Colonic mucosa (tissue), 4 donors: ENCODE data around the gene CLASP1. TPM values are rescaled to one million over a fixed set of nuclear protein-coding genes. Genes with fewer than 3 reads are reported as not detected.

Source experiments
- DNase-seq: peaks from one replicate; pipeline ENCODE4 v3.0.0-alpha.2; 2020
- H3K27ac ChIP-seq: fragments of 200-600 bp; one replicate; pipeline ENCODE4 v1.8.0; 2021
- H3K27me3 ChIP-seq: fragments of 200-600 bp; one replicate; pipeline ENCODE4 v1.8.0; 2021
- H3K36me3 ChIP-seq: fragments of 200-600 bp; one replicate; pipeline ENCODE4 v1.8.0; 2021
- H3K4me1 ChIP-seq: fragments of 200-600 bp; one replicate; pipeline ENCODE4 v1.8.0; 2021; ENCODE audit warnings: mild to moderate bottlenecking
- H3K4me3 ChIP-seq: fragments of 200-600 bp; one replicate; pipeline ENCODE4 v1.8.0; 2021
- H3K9ac ChIP-seq, 2 donors: one replicate each; pipeline ENCODE4 v1.7.0; 2013; ENCODE audit warnings: control low read depth in 2 of 2, low read depth in 2 of 2, low read length in 2 of 2
- H3K9me3 ChIP-seq: fragments of 200-600 bp; one replicate; pipeline ENCODE4 v1.8.0; 2021
- intact Hi-C: fragments of 100-400 bp; cut with DNase I; formaldehyde crosslinking; loops from one replicate; pipeline ENCODE4 v1.14.1; 2022
- total RNA-seq, 2 donors: library from RNA; stranded (reverse); fragmentation: NEBNext Ultra II Directional in 1 of 2; extraction: Animal tissue kit (Norgen Biotek cat#: 25700) in 1 of 2; gene quantifications; one replicate each; pipeline ENCODE4 v1.2.1, GENCODE V29; 2021
- TF ChIP-seq, protein P1 (sequence below): fragments of 200-600 bp; IDR thresholded peaks from one replicate; pipeline ENCODE4 v1.8.0; 2022; ENCODE audit warnings: antibody characterized with exemption, mild to moderate bottlenecking
- donor health status: healthy.
- donor health status: DM: no; HTN: no; CAD: no.
- donor health status: DM: no; HTN: no; CAD: no.

The CLASP1 gene
- total RNA-seq, 2 donors from 2014 or later = 30.3 to 32.3 TPM

- TF ChIP-seq, protein P1, sequence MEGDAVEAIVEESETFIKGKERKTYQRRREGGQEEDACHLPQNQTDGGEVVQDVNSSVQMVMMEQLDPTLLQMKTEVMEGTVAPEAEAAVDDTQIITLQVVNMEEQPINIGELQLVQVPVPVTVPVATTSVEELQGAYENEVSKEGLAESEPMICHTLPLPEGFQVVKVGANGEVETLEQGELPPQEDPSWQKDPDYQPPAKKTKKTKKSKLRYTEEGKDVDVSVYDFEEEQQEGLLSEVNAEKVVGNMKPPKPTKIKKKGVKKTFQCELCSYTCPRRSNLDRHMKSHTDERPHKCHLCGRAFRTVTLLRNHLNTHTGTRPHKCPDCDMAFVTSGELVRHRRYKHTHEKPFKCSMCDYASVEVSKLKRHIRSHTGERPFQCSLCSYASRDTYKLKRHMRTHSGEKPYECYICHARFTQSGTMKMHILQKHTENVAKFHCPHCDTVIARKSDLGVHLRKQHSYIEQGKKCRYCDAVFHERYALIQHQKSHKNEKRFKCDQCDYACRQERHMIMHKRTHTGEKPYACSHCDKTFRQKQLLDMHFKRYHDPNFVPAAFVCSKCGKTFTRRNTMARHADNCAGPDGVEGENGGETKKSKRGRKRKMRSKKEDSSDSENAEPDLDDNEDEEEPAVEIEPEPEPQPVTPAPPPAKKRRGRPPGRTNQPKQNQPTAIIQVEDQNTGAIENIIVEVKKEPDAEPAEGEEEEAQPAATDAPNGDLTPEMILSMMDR = no peak
These were observed 40.9 kb downstream of the CLASP1 start for GRCh38 chr2:121608367-121608766.

DNA sequence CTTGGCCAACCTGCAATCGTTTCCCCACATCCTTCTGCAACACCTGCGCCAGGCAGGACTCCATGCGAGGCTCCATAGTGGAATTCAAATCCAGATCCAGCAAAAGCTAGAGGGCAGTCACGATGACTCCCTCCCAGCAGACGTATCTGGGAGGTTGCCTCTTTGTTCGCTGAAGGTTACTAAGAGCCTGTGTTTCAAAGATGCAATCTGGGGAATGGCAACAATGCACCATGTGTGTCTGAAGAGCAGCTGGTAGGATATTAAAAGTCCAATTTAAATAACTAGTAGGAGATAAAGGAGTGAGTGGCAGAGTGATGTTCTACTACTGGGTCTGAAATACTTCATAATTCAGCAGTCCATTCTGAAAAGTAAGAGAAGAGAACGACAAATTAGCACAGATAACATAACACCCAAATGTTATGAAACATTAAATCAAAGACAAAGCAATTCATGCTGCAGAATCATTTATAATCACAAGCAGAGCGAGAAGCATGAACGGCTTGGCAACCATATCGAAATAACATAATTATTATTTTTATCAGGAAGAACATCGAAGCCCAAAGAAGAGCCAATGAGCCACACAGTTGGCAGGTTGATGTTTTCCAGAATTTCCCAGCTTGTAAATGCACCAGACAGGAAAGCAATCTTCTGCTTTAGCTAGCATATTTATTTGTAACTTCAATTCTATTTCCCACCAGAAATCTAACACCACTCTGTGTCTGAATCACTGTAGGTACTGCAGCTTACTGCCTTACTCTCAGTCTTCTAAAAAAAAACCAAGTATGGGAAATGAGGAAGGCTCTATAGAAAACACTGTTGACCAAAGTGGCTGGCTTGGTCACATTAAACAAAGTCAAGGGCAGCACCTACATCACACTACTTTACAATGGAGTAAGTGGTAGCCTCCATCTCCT lies 43.2 kb downstream of the CLASP1 start:
- no peaks in the 10 kb centered on the region for H3K27me3 ChIP-seq
- H3K4me3 ChIP-seq = no peak overlapping the region
- no peaks in the 10 kb centered on the region for H3K36me3 ChIP-seq
- TF ChIP-seq, protein P1 = no peak
- no peaks in the 10 kb centered on the region for H3K9me3 ChIP-seq
- no peak overlapping the region for H3K27ac ChIP-seq
- DNase-seq = no peak
- intact Hi-C loops = no loop called here
- no peak overlapping the region for H3K9ac ChIP-seq
- no peaks in the 10 kb centered on the region for H3K4me1 ChIP-seq

More at GRCh38 chr2:121608367-121608766, 40.9 kb downstream of the CLASP1 start:
- Histone ChIP-seq H3K4me1 (no peaks in the 10 kb centered on the region), H3K4me3 (no peak overlapping the region), H3K27ac (no peak overlapping the region), H3K9ac (no peak overlapping the region), H3K36me3 (no peaks in the 10 kb centered on the region), H3K9me3 (no peaks in the 10 kb centered on the region), H3K27me3 (no peaks in the 10 kb centered on the region)
- intact Hi-C loops = no loop called here
- no peak for DNase-seq

DNA sequence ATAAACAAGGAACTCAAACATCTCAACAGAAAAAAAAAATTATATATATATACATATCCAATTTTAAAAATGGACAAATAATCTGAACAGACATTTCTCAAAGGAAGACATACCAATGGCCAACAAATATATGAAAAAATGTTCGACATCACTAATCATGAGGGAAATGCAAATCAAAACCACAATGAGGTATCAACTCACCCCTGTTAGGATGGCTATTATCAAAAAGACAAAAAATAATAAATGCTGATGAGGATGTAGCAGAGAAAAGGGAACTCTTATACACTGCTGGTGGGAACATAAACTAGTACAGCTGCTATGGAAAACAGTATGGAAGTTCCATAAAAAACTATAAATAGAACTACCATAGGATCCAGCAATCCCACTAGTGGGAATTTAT lies 46.1 kb downstream of the CLASP1 start:
- intact Hi-C loops = no loop called here
- Histone ChIP-seq H3K4me1 (no peaks in the 10 kb centered on the region), H3K27me3 (no peaks in the 10 kb centered on the region), H3K36me3 (no peaks in the 10 kb centered on the region), H3K9me3 (no peaks in the 10 kb centered on the region), H3K9ac (no peak overlapping the region), H3K27ac (no peak overlapping the region), H3K4me3 (no peak overlapping the region)
- TF ChIP-seq, protein P1 = no peak
- no peak for DNase-seq

DNA sequence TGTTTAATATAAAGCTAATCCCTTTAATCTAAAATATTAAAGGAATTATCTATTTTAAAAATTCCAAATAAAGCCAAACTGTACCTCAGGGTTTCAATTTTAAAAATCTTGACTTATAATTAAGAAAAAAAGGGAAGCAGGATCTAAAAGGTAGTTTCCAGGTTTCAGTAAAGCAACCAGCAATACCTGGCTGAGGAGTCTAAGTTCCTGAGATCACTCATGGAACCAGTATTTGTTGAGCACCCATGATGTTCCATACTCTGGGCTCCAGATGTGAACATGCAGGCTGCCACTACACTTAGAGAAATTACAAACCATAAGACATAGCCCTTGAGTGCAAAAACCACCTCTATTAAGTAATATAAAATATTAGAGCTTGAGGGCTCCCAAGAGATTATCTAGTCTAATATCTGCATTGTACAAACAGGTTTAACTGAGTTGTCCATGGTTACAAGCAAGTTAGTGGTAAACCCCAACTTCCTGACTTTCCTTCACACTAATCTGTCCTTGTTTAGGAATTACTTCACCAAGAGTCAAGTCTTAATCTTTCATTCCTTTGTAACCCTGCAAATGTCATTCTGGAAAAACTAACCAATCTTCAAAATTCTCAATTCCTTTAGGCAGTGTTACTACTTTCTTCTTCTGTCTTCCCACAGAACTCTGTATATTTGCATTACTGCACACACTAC lies 49.2 kb downstream of the CLASP1 start:
- intact Hi-C loops = loop anchor here (5.0 kb wide), 1 partner anchor 117 kb away; no protein-coding TSS in a partner anchor
- H3K27ac ChIP-seq = no peak overlapping the region
- no peaks in the 10 kb centered on the region for H3K9me3 ChIP-seq
- TF ChIP-seq, protein P1 = no peak
- H3K4me3 ChIP-seq = no peak overlapping the region
- no peak for DNase-seq
- H3K27me3 ChIP-seq = no peaks in the 10 kb centered on the region
- no peaks in the 10 kb centered on the region for H3K36me3 ChIP-seq
- no peaks in the 10 kb centered on the region for H3K4me1 ChIP-seq
- H3K9ac ChIP-seq = no peak overlapping the region

GRCh38 chr2:121598087-121598486 lies 51.2 kb downstream of the CLASP1 start:
- TF ChIP-seq, protein P1 = no peak
- no peaks in the 10 kb centered on the region for H3K27me3 ChIP-seq
- intact Hi-C loops = loop anchor here (5.0 kb wide), 1 partner anchor 119 kb away; no protein-coding TSS in a partner anchor
- DNase-seq = no peak
- H3K4me3 ChIP-seq = no peak overlapping the region
- H3K27ac ChIP-seq = no peak overlapping the region
- H3K36me3 ChIP-seq = no peaks in the 10 kb centered on the region
- H3K9ac ChIP-seq = no peak overlapping the region
- H3K9me3 ChIP-seq = no peaks in the 10 kb centered on the region
- H3K4me1 ChIP-seq = no peaks in the 10 kb centered on the region
